Measurements from ENCODE around the gene PSMD8. TPM values are rescaled to one million over a fixed set of nuclear protein-coding genes. Genes with fewer than 3 reads are reported as not detected.

The PSMD8 gene
- total RNA-seq, 6 experiments from 2014 or later, result 69.2 to 181 (median 75.2) TPM

DNA sequence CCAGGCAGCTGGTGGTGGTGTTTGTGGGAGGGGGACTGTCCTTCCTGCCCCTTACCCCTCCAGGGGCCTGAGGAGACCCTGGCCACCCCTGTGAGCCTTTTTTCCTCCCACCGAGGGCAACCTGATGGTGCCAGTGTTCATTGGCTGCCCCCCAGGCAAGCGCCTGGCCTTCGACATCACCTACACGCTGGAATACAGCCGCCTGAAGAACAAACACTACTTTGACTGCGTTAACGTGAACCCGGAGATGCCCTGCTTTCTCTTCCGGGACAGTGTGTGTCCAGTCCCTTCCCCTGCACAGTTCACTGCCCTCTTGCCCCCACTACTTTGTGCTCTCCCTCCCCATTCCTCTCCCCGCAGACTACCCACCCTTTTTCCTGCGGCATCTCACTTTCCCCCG lies 7.3 kb upstream of the PSMD8 start:
- DNase-seq (no peak), ATAC-seq (no peak)
- Histone ChIP-seq H3K4me1 (peaks cover 0 to 8% (median 0%) of the 10 kb centered on the region in 4 donors), H3K27me3 (peaks cover 0 to 11% of the 10 kb centered on the region in 2 donors), H3K36me3 (no peaks in the 10 kb centered on the region), H3K27ac (no peak overlapping the region), H3K4me3 (no peak overlapping the region), H3K9me3 (no peaks in the 10 kb centered on the region)
- no peak for TF ChIP-seq POLR2A (IDR thresholded peaks at IDR 0.05)
- TF ChIP-seq, protein P1, sequence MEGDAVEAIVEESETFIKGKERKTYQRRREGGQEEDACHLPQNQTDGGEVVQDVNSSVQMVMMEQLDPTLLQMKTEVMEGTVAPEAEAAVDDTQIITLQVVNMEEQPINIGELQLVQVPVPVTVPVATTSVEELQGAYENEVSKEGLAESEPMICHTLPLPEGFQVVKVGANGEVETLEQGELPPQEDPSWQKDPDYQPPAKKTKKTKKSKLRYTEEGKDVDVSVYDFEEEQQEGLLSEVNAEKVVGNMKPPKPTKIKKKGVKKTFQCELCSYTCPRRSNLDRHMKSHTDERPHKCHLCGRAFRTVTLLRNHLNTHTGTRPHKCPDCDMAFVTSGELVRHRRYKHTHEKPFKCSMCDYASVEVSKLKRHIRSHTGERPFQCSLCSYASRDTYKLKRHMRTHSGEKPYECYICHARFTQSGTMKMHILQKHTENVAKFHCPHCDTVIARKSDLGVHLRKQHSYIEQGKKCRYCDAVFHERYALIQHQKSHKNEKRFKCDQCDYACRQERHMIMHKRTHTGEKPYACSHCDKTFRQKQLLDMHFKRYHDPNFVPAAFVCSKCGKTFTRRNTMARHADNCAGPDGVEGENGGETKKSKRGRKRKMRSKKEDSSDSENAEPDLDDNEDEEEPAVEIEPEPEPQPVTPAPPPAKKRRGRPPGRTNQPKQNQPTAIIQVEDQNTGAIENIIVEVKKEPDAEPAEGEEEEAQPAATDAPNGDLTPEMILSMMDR (IDR thresholded peaks at IDR 0.05), result no peak
- WGBS (ENCODE audit: insufficient coverage, low coverage, low lambda C conversion rate, missing lambda C conversion rate), result 64% methylated on average over 5 of the region's 12 CpGs
- intact Hi-C loops (cut with DNase I), result no loop called here

GRCh38 chr19:38369584-38369983 lies 4.8 kb upstream of the PSMD8 start:
- WGBS (ENCODE audit: insufficient coverage, low coverage, low lambda C conversion rate, missing lambda C conversion rate), result 58% methylated on average over 2 of the region's 2 CpGs
- H3K4me1 ChIP-seq, result no peaks in the 10 kb centered on the region
- H3K9me3 ChIP-seq, result no peaks in the 10 kb centered on the region
- H3K27me3 ChIP-seq, result no peaks in the 10 kb centered on the region
- TF ChIP-seq, protein P1 (IDR thresholded peaks at IDR 0.05), result no peak
- TF ChIP-seq POLR2A (IDR thresholded peaks at IDR 0.05), result no peak
- H3K4me3 ChIP-seq, result no peak overlapping the region
- intact Hi-C loops (cut with DNase I), result no loop called here
- ATAC-seq (no peak), DNase-seq (no peak)
- H3K27ac ChIP-seq, result no peak overlapping the region
- no peaks in the 10 kb centered on the region for H3K36me3 ChIP-seq

GRCh38 chr19:38370299-38370698 lies 4.1 kb upstream of the PSMD8 start:
- Histone ChIP-seq H3K4me1 (peaks cover 0 to 2% (median under 1%) of the 10 kb centered on the region in 4 donors), H3K36me3 (no peaks in the 10 kb centered on the region), H3K9me3 (no peaks in the 10 kb centered on the region), H3K27ac (no peak overlapping the region), H3K4me3 (no peak overlapping the region), H3K27me3 (no peaks in the 10 kb centered on the region)
- 47% methylated on average over 6 of the region's 12 CpGs for WGBS (ENCODE audit: insufficient coverage, low coverage, low lambda C conversion rate, missing lambda C conversion rate)
- TF ChIP-seq, protein P1 (IDR thresholded peaks at IDR 0.05), result no peak
- TF ChIP-seq POLR2A (IDR thresholded peaks at IDR 0.05), result no peak
- DNase-seq, result no peak
- intact Hi-C loops (cut with DNase I), result no loop called here
- ATAC-seq, result no peak

DNA sequence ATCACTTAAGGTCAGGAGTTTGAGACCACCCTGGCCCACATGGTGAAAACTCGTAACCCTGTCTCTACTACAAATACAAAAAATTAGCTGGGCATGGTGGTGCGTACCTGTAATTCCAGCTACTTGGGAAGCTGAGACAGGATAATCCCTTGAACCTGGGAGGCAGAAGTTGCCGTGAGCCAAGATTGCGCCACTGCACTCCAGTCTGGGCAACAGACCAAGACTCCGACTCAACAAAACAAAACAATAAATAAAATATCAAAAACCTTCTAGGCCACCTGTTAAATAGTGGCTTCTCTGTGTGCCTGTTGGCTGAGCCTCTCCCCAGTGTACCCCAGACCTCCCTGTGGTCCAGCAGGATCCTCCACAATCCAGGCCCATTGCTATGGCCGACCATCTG lies 3.3 kb upstream of the PSMD8 start:
- H3K4me1 ChIP-seq, result peaks cover 0 to 8% (median 3%) of the 10 kb centered on the region in 4 donors

More for the DNA sequence above, 3.3 kb upstream of the PSMD8 start:
- no peak for ATAC-seq
- H3K4me3 ChIP-seq, result no peak overlapping the region
- TF ChIP-seq, protein P1 (IDR thresholded peaks at IDR 0.05), result no peak
- no peak for TF ChIP-seq POLR2A (IDR thresholded peaks at IDR 0.05)
- no peak overlapping the region for H3K27ac ChIP-seq
- no peaks in the 10 kb centered on the region for H3K36me3 ChIP-seq
- 61% methylated on average over 4 of the region's 6 CpGs for WGBS (ENCODE audit: insufficient coverage, low coverage, low lambda C conversion rate, missing lambda C conversion rate)
- intact Hi-C loops (cut with DNase I), result no loop called here
- no peaks in the 10 kb centered on the region for H3K27me3 ChIP-seq
- H3K9me3 ChIP-seq, result no peaks in the 10 kb centered on the region
- DNase-seq, result no peak
